SK-MEL-5 (cell line): ENCODE data around the gene CGNL1. TPM values are rescaled to one million over a fixed set of nuclear protein-coding genes. Genes with fewer than 3 reads are reported as not detected.

ENCODE experiments used
- DNase-seq: peaks from one replicate; pipeline ENCODE4 v3.0.0-alpha.2; 2016; ENCODE audit warnings: low read depth, low spot score
- in situ Hi-C: cut with HindIII; loops from 2 replicates; pipeline ENCODE4 v1.10.0; 2016; ENCODE audit warnings: low sequenced_read_pairs, high pct_unique_total_duplicates, low pct_unique_long_range_greater_than_20kb
- total RNA-seq: library from RNA; depleted of rRNA; stranded (reverse); fragments of >200 nt; shearing (Covaris generic); gene quantifications from 2 replicates; pipeline ENCODE4 v1.2.3, GENCODE V29; 2014

Gene CGNL1
- total RNA-seq, 1 experiment from 2014 or later, result 0.24 TPM

DNA sequence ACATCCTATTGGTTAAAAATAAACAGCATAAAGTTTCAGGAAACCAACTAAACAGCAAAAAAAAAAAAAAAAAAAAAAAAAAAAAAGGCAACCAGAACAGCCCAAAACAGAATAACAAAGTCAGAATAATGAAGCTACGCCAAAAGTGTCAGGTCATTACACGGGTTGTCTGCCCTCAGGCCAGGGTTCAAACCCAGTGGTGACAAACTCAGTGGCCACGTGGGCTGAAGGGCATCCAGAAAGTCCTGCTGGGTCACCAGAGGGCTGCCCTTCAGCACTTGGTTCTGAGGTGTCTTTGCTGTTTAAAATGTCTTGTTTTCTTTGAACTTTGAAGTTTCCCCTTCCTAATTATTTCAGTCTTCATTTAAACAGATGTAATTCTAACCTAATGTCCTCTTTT is 61.3 kb downstream of the CGNL1 start:
- no peak for DNase-seq
- in situ Hi-C loops, result no loop called here

GRCh38 chr15:57438166-57438565 is 61.9 kb downstream of the CGNL1 start:
- no peak for DNase-seq
- in situ Hi-C loops, result no loop called here

GRCh38 chr15:57439128-57440027 is 63.1 kb downstream of the CGNL1 start:
- in situ Hi-C loops, result no loop called here
- DNase-seq, result no peak

GRCh38 chr15:57440167-57440566 is 63.9 kb downstream of the CGNL1 start:
- DNase-seq, result peak; percentile 67
- in situ Hi-C loops, result no loop called here

- no peak for DNase-seq
- in situ Hi-C loops, result no loop called here
Measured at GRCh38 chr15:57440799-57441198, 64.5 kb downstream of the CGNL1 start.

DNA sequence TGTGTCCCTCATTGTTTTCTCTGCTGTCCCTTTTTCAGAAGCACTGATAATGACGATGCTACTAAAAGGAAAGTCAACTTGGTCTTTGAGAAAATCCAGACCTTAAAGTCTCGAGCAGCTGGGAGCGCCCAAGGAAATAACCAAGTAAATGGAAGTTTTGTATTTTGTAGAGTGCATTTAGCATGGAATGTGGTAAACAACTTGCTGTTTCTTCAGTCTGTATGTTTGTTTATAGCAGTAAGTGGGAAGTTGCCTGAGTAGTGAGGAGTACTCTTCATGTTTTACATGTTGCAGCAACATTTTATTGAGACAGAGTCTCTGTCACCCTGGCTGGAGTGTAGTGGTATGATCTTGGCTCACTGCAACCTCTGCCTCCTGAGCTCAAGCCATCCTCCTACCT is 66.0 kb downstream of the CGNL1 start:
- no peak for DNase-seq
- in situ Hi-C loops, result no loop called here

GRCh38 chr15:57443486-57443885 is 67.2 kb downstream of the CGNL1 start:
- DNase-seq, result peak; percentile 61
- in situ Hi-C loops, result no loop called here

GRCh38 chr15:57444877-57445513 is 68.7 kb downstream of the CGNL1 start:
- DNase-seq, result no peak
- in situ Hi-C loops, result no loop called here

DNA sequence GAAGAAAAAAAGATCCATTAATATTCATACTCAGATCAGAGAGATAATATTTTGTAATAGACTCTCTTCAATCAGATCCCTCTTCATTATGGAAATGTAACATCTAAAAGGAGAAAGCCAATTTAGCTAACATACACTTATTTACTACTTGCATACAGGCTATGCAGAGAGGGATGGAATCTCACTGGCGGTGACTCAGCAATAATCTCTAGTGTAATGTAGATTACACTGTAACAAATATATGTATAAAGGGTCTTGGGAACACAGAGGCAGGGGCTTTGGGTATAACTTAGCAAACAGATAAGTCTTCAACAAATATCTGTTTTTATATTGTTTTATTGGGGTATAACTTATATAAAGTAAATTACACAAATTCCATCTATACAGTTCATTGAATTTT is 69.6 kb downstream of the CGNL1 start:
- DNase-seq, result no peak
- in situ Hi-C loops, result no loop called here

DNA sequence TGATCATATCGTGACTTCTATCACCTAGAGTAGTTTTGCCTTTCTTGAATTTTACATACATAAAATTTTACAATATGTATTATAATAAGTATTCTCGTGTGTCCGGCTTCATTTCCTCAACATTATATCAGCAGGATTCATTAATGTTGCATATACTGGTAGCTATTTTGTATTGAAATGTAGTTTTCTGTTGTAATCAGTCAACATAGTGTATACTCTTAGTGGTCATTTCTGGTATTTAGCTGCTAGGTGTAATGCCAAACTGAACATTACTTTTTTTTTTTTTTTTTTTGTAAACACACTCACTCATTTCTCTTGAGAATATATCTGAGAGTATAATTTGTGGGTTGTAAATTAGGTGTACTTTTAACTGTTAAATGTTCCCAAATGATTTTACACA is 70.1 kb downstream of the CGNL1 start:
- in situ Hi-C loops, result no loop called here
- no peak for DNase-seq

DNA sequence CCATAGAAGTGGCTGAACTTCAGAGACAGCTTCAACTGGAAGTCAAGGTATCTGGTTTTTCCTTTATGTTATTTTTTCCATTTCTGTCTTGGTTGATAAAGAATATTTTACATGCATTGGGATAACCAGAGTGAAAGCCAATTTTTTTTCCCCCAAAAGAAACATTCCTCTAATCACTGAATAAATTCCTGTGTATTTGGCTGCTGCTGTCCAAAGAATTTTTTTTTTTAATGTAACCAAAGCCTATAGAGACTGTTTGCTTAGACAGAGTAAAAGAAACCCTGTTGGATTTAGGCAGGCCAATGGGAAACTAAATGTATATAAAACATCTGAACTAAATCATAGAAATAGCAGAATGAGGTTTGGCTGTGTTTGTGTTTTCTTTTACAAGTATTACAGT is 75.2 kb downstream of the CGNL1 start:
- in situ Hi-C loops, result no loop called here

GRCh38 chr15:57452090-57452754 is 75.9 kb downstream of the CGNL1 start:
- no peak for DNase-seq
- in situ Hi-C loops, result no loop called here

More for the DNA sequence above, 75.2 kb downstream of the CGNL1 start:
- DNase-seq, result no peak

DNA sequence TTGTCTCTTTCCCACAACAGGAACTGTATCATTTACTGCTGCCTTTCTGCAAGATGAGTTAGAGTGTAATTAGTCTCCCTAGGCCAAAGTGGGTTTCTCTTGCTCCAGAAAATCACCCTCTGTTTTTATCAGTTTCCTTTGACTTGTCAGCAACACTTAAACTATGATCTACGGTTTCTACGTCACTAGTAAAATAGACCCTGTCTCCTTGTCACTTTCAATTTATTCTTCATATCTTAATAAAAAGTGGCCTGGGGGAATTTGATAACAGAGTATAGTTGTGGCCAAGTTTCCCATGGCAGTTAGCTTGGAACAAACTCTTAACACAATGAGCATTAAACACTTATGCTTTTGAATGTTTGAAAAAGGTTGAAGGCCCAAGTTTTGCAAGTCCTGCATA is 79.6 kb downstream of the CGNL1 start:
- in situ Hi-C loops, result no loop called here
- no peak for DNase-seq

GRCh38 chr15:57456559-57456958 is 80.3 kb downstream of the CGNL1 start:
- in situ Hi-C loops, result no loop called here
- DNase-seq, result no peak

DNA sequence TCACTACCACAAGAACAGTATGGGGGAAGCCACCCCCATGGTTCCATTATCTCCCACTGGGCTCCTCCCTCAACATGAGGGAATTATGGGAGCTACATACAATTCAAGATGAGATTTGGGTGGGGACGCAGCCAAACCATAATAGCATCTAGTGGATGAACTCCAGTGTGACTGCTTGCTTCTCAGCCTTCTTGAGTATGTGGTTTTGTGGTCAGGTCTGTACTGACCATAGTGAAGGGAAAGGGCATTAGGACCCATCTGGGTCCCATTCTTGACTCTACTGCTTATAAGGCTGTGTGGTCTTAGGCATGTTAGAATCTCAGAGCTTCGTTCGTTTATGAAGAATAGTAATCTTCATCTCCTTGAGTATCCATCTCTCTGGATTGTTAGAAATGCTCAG is 81.4 kb downstream of the CGNL1 start:
- no peak for DNase-seq
- in situ Hi-C loops, result no loop called here

DNA sequence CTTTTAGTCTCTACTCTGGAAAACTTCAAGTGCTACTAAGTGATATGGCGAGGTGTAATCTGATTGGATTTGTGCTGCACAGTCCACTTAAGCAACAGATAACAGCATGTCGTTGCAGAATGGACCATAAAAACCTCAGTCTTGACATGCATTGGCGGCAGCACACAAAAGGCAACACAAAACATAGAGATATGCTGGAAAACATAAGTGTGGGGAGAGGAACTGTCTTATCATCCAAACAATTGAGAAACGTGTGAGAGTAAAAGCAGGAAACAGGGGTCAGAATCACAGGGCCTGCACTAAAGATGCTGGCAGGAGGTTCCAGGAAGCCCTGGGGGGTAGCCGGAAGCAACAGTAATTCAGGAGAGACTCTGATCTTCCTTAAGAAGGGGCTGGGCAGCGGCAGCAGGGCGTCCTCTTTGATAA is 82.1 kb downstream of the CGNL1 start:
- in situ Hi-C loops, result no loop called here
- DNase-seq, result no peak

DNA sequence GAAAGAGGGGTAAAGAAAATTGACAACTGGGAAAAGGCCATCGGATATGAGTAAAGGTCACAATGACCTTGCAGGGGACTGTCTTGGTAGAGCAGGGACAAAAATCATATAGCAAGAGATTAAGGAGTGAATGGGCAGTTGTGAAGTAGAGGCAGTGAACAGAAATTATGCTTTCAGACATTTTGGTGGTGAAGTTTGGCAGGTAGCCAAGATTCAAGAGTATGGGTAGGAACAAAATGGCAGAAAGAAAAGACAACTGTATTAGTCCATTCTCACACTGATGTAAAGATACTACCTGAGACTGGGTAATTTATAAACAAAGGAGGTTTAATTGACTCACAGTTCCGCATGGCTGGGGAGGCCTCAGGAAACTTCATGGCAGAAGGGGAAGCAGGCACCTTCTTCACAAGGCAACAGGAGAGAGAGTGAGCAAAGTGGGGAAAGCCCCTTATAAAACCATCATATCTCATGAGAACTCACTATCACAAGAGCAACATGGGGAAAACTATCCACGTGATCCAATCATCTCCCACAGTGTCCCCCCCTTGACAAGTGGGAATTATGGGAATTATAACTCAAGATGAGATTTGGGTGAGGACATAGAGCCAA is 84.0 kb downstream of the CGNL1 start:
- in situ Hi-C loops, result no loop called here
- DNase-seq, result no peak

GRCh38 chr15:57461541-57461940 is 85.2 kb downstream of the CGNL1 start:
- in situ Hi-C loops, result no loop called here

More at GRCh38 chr15:57461541-57461940, 85.2 kb downstream of the CGNL1 start:
- no peak for DNase-seq
